Measurements from ENCODE around the gene ARID3B.
A peak's percentile ranks its signal among the peaks of the same experiment; 100 is the strongest.
"Not testable (repeated sequence)": the region's sequence is repeated elsewhere in the genome, so short reads cannot be mapped to it uniquely, and the experiment has no call there.

ARID3B gene

GRCh38 chr15:74569731-74570070, 28.7 kb downstream of the ARID3B start:
- ATAC-seq: no peak

GRCh38 chr15:74571191-74571590, 30.2 kb downstream of the ARID3B start:
- ATAC-seq: no peak

DNA sequence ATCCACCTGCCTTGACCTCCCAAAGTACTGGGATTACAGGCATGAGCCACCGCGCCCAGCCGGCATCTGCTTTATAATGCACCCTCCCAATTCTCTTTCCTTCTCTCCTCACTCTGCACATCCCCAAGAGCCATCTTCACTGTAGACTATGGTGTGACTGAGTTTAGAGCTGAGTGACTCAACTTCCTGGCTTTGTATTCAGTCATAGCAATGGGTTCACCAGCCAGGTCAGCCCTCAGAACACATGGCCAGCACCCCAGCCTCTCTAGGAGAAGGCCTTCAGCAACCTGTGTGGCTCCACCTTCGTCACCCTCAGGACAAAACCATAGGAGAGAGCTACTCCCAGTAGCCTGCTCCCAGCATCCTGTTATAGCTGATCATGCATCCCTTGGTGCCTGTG, 33.0 kb downstream of the ARID3B start:
- peak; percentile 71 to 88 for ATAC-seq

DNA sequence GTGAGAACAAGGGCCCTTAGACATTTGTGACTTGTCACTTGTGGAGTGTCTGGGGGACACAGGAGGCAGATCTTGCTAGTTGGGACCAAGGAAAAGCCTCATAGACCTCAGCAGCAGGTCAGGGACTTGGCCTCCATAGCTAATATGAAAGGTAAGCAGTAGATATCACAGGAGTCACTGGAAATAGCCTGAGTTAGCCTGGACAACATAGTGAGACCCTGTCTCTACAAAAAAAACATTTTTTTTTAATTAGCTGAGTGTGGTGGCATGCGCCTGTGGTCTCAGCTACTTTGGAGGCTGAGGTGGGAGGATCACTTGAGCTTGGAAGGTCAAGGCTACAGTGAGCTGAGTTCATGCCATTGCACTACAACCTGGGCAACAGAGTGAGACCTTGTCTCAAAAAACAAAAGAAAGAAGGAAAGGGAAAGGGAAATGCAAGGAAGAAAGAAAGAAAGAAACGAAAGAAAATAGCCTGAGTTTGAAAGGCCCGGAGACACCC, 37.5 kb downstream of the ARID3B start:
- no peak for ATAC-seq

DNA sequence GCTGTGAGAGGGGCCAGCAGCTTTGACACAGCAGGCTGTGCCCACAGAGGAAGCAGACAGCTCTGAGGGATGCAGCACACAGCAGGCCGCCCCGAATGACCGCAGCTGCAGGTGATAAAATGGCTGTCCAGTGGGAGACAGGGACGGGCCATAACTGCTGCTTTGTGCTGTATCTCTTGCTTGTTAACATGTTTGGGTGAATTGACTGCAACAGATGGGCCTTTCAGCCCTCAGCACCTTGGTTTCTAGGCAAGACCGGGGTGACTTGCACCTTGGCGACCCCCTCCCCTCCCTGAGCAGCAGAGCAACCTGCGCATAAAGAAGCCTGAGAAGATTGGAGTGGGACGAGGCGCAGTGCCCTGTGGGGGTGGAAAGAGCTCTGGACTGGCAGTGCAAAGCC, 38.0 kb downstream of the ARID3B start:
- no peak for ATAC-seq

- peak; percentile 51 to 69 for ATAC-seq
Measured at GRCh38 chr15:74580538-74581350, 39.7 kb downstream of the ARID3B start.

DNA sequence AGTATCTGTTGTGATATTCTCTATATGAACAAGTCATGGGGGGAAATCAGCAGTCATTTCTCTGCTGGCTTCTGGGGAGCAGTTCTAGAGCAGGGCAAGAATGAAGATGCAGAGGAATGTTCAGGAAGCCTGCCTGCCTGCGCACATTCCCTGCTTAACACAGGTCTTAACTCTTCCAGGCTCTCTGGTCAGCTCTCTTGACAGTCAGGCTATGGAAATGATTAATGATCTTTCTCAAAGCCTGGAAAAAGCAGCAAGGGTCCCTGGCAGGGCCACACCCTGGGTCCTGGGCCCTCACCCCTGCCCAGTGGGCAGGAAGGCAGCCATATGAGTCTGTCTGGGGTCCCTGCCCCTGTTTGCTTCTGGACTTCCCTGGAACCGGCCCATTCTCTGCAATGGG, 43.2 kb downstream of the ARID3B start:
- ATAC-seq: no peak

DNA sequence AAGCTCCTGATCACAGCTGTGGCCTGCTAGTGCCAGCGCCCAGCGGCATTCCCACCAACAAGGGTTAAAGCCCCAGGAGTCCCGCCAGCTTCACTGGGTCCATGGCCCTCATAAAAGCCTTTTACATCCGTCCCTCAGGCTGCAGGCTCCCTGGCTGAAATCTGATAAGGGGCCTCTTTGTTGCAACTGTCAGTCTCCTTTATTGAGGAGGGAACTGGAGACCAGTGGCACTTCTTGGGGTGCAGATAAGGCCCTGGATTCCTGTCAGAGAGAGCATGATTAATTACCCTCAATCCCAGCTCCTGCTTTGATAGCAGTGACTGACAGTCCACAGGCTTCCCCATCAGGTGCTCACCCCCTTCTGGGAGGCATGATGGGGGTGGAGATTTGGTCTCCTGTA, 43.8 kb downstream of the ARID3B start:
- no peak for ATAC-seq

DNA sequence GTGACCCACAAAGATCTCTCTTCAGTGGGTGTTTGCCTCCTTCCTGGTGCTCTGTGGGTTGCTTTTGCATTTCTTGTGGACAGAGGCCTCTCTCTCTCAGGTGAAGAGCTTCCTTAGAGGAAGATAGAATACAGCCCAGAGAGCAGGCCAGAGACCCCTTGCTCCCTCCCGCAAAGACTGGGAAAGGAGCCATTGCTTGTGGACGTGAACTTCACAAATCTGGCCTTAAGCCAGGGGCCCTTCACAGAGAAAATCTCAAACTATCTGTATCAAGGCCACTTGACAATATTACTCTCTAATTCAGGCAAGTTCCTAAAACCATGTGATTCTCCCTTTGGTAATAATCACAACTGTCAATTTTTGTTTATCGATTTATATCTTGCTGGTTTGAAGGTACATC, 44.2 kb downstream of the ARID3B start:
- no peak for ATAC-seq

GRCh38 chr15:74585857-74586256, 44.8 kb downstream of the ARID3B start:
- ATAC-seq: no peak

DNA sequence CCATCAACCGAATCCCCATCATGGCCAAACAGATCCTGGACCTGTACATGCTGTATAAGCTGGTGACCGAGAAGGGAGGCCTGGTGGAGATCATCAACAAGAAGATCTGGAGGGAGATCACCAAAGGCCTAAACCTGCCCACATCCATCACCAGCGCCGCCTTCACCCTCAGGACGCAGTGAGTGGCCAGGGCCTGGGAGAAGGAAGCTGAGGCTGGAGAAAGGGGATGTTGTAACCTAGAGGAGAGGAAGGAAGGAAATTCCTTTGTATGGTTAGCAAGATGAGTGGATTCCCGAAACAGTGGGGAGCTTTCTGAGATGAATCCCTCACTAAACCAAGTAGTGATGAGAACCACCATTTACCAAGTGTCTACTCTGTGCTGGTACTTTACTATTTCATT, 48.8 kb downstream of the ARID3B start:
- no peak for ATAC-seq

DNA sequence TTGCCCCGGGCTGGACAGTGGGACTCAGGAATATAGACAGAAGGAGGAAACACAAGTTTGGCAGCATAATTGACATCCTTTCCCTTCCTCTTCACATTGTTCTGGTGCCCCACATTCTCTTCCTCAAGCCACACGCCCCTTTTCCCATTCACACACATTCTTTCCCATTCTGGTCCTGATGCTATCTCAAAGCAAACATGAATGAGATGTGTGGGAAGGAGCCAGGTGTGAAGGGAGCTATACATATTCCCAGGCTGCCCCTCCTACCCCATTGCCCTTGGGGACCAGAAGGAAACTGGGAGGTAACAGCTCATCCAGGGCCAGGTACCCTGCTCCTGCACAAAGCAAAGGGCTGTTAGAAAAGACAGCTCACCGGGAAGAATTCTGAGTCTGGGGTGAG, 51.2 kb downstream of the ARID3B start:
- no peak for ATAC-seq

- no peak for ATAC-seq
Measured at GRCh38 chr15:74593122-74593521, 52.1 kb downstream of the ARID3B start.

DNA sequence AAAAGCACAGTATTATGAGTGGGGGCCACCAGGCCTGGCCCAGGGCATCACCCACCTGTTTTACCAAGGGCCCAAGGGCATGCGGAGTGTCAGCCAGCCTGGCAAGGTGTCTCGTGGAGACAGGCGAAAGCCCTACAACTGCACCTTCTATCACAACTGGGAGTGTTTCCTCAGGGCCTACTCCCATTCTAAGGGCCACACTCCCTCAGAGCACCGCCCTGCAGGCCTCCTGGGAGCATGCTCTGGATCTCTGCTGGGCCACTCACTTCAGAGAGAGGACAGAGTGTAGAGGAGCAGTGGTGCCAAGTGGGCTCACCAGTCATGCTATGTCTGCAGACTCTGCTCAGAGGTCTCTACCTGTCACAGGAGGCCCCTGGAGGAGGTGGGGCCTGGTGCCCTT, 53.4 kb downstream of the ARID3B start:
- no peak for ATAC-seq

DNA sequence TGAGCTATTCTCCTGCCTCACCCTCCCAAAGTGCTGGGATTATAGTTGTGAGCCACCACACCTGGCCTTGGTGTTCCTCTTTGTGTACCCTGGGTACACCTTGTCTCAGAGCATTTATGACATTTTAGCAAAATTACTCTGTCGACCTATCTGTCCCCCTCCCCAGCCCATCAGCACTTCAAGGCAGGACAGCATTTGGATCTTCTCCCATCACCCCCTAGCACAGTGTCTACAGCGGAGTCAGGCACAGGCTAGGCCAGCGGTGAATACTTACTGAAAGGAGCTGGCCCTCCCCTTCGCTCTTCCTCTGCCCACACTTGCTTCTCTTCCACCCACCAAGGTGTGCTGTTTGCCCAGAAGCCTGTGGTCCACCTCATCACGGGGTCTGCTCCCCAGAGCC, 54.3 kb downstream of the ARID3B start:
- no peak for ATAC-seq

GRCh38 chr15:74596736-74597135, 55.7 kb downstream of the ARID3B start:
- ATAC-seq: not testable (repeated sequence)

GRCh38 chr15:74597146-74597705, 56.2 kb downstream of the ARID3B start:
- ATAC-seq: not testable (repeated sequence)

- ATAC-seq: peak; percentile 98 to 99
Measured at GRCh38 chr15:74598126-74598842, 57.3 kb downstream of the ARID3B start.

DNA sequence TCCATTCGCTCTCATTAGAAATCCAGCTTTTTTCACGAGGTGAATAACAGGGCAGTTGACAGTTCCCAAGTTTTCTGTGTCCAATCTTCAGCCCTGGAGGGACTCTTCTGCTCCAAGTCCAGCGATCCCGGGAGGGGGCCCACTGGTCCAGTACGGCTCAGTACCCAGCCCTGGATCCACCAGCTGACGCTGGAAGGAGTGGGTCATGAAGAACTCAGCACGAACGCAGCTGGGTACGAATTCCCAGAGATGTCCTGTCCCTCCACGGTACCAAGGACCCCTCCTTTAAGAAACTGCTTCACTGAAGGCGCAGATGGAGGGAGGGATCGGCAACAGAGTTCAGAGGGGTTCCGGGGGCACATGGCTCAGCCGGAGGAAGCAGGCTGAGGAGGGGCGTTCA, 58.1 kb downstream of the ARID3B start:
- ATAC-seq: no peak

DNA sequence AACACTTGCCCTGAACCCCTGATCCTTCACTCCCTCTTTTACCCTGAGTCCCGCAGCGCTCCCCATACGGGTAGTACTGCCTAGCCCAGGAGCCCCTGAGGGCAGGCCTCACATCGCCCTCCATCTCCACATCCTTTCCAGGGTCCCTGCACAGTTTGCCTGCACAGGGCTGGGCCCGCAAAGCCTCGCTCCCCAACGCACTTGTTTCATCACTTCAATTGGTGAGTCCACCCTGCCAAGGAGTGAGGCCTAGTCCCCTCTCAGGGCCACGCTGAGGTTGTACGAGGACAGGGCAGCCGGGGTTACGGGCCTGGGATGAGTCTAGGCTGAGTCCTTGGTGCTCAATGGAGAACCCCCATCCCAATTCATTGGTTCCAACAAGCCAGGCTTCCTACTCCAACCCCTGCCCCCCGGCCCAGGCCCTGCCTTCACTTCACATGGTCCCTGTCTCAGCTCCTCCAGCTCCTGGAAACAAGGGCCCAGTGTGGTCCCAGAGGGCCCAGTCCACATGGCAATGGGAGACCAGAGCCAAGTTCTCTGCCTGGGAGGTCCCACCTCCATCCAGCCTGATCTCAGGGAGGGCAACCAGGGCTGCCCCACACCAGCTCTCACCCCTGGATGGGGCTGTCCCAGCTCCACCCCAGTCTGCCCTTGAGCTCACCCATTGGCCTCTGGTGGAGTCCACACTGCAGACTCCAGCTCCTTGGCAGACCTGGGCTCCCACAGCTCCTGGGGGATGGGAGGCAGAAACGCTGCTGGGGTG, 62.2 kb downstream of the ARID3B start:
- no peak for ATAC-seq

DNA sequence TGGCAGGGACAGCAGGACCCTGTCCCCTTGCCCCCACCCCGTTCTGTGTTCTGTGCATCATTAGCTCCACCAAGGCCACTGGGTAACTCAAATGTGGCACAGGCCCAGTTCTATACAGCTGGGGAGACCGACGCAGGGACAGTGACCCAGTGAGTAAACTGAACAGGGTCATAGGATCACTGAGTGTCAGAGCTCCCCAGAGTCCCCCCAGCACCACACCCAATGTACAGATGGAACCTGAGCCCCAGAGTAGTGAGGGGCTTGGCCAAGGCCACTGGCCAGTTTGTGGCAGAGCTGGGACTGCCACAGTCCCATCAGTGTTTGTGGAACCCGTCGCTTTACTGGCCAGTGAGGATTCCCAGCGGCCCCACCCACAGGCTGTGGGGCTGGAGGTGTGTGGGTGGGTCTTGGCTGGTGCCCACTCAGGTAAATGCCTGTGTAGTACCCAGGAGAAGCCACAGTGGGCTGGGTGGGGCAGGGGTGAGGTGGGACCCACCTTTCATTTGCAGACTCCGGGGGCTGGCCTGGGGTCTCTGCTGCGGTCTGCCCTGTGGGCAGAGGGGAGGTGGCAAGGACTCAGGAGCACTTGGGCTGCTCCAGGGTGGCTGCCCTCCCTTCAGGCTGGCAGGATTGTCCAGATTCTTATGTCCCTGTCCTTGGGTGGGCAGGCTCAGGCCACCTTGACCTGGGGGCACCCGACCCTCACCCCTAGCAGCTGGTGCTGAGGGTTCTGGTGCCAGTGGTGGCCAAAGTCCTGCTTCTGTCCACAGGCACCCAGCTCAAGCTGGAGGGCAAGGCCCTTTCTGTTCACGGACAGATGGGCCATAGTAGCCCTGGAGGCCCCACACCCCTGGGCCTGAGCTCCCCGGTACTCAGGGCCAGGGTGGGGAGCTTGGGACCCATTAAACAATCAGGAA, 63.0 kb downstream of the ARID3B start:
- ATAC-seq: no peak

All from activated CD4-positive, CD25-positive, alpha-beta regulatory T cell treated with anti-CD3 and anti-CD28 coated beads, Interleukin-2, amount 50 U/mL, for 24 hours (primary cell).